Thyroid gland (tissue), 4 donors: Measurements from ENCODE around the gene ST3GAL3. TPM values are rescaled to one million over a fixed set of nuclear protein-coding genes. Genes with fewer than 3 reads are reported as not detected.

Experiments used
- DNase-seq, 2 donors: peaks; one replicate each; pipeline ENCODE4 v3.0.0-alpha.2; 2019
- H3K27ac ChIP-seq, 3 donors: fragments of 200-600 bp; sonication (generic); 1 replicate in 2 of 3; 2 replicates in 1 of 3; pipeline ENCODE4 v1.5.1; 2016 to 2019; ENCODE audit warnings: mild to moderate bottlenecking in 1 of 3, moderate library complexity in 1 of 3
- H3K27me3 ChIP-seq: fragments of 200-600 bp; sonication (generic); one replicate; pipeline ENCODE4 v1.5.1; 2019
- H3K36me3 ChIP-seq, 2 donors: fragments of 200-600 bp; sonication (generic); one replicate each; pipeline ENCODE4 v1.5.1; 2016 to 2019
- H3K4me1 ChIP-seq, 2 donors: fragments of 200-600 bp; sonication (generic); one replicate each; pipeline ENCODE4 v1.5.1; 2017 to 2019
- H3K4me3 ChIP-seq, 3 donors: fragments of 200-600 bp; sonication (generic); replicated peaks in 1 of 3; 1 replicate in 2 of 3; 2 replicates in 1 of 3; pipeline ENCODE4 v1.5.1; 2016; ENCODE audit warnings: mild to moderate bottlenecking in 1 of 3
- H3K9me3 ChIP-seq: fragments of 200-600 bp; sonication (generic); one replicate; pipeline ENCODE4 v1.5.1; 2017
- CTCF ChIP-seq, 6 experiments: fragments of 200-600 bp in 3 of 6; fragments of 450-650 bp in 3 of 6; sonication (generic) in 3 of 6; IDR thresholded peaks; one replicate each; pipeline ENCODE4 v1.5.1; 2016 to 2019; ENCODE audit warnings: antibody characterized with exemption in 6 of 6, mild to moderate bottlenecking in 2 of 6, inconsistent platforms in 1 of 6, moderate library complexity in 1 of 6
- POLR2A ChIP-seq, 2 donors: fragments of 450-650 bp; IDR thresholded peaks; one replicate each; pipeline ENCODE4 v1.6.1; 2017; ENCODE audit warnings: antibody characterized with exemption in 2 of 2, mild to moderate bottlenecking in 2 of 2, moderate library complexity in 1 of 2
- WGBS, 2 donors: methylation state at CpG; one replicate each; pipeline ENCODE4 v1.1.5; 2017; 5-methylcytosine and 5-hydroxymethylcytosine counted together
- intact Hi-C: fragments of 100-400 bp; cut with DNase I; formaldehyde crosslinking; loops from one replicate; pipeline ENCODE4 v1.15.1; 2023
- total RNA-seq, 4 donors: library from RNA; depleted of rRNA; stranded (reverse); fragments of >200 nt; gene quantifications; one replicate each; pipeline ENCODE4 v1.2.3, GENCODE V29; 2016

Gene ST3GAL3
- total RNA-seq, 4 donors from 2014 or later: 12.1 to 17.7 (median 14.3) TPM

- Histone ChIP-seq H3K27me3 (no peaks in the 10 kb centered on the region), H3K9me3 (no peaks in the 10 kb centered on the region), H3K36me3 (no peaks in the 10 kb centered on the region), H3K27ac (no peak overlapping the region), H3K4me3 (no peak overlapping the region), H3K4me1 (no peaks in the 10 kb centered on the region)
- 74 to 96% methylated on average over 5 of the region's 5 CpGs for WGBS, 2 donors
- TF ChIP-seq CTCF (IDR thresholded peaks at IDR 0.05) (no peak), POLR2A (IDR thresholded peaks at IDR 0.05) (no peak)
- no peak for DNase-seq
- intact Hi-C loops: no loop called here
Measured at GRCh38 chr1:43821471-43821870, 114.1 kb downstream of the ST3GAL3 start.

- Histone ChIP-seq H3K27ac (no peak overlapping the region), H3K4me3 (no peak overlapping the region), H3K27me3 (no peaks in the 10 kb centered on the region), H3K36me3 (no peaks in the 10 kb centered on the region), H3K9me3 (no peaks in the 10 kb centered on the region), H3K4me1 (no peaks in the 10 kb centered on the region)
- intact Hi-C loops: no loop called here
- DNase-seq: no peak
- TF ChIP-seq CTCF (IDR thresholded peaks at IDR 0.05): no peak
- TF ChIP-seq POLR2A (IDR thresholded peaks at IDR 0.05): no peak
- 69 to 77% methylated on average over 3 of the region's 3 CpGs for WGBS, 2 donors
Measured at GRCh38 chr1:43822040-43822690, 114.8 kb downstream of the ST3GAL3 start.

GRCh38 chr1:43824795-43825194 lies 117.5 kb downstream of the ST3GAL3 start:
- 100% methylated on average over 1 of the region's 1 CpG for WGBS, 2 donors
- TF ChIP-seq CTCF (IDR thresholded peaks at IDR 0.05): no peak
- TF ChIP-seq POLR2A (IDR thresholded peaks at IDR 0.05): no peak
- Histone ChIP-seq H3K4me1 (no peaks in the 10 kb centered on the region), H3K9me3 (no peaks in the 10 kb centered on the region), H3K4me3 (no peak overlapping the region), H3K36me3 (no peaks in the 10 kb centered on the region), H3K27ac (no peak overlapping the region), H3K27me3 (no peaks in the 10 kb centered on the region)
- DNase-seq: no peak
- intact Hi-C loops: no loop called here

- H3K27me3 ChIP-seq: no peaks in the 10 kb centered on the region
- no peak overlapping the region for H3K27ac ChIP-seq
- H3K36me3 ChIP-seq: no peaks in the 10 kb centered on the region
- no peaks in the 10 kb centered on the region for H3K4me1 ChIP-seq
- H3K9me3 ChIP-seq: no peaks in the 10 kb centered on the region
- DNase-seq: no peak
- H3K4me3 ChIP-seq: no peak overlapping the region
- intact Hi-C loops: no loop called here
- 91 to 100% methylated on average over 1 of the region's 1 CpG for WGBS, 2 donors
- TF ChIP-seq CTCF (IDR thresholded peaks at IDR 0.05): no peak
- no peak for TF ChIP-seq POLR2A (IDR thresholded peaks at IDR 0.05)
Measured at GRCh38 chr1:43828574-43828973, 121.2 kb downstream of the ST3GAL3 start.

- DNase-seq: no peak
- TF ChIP-seq CTCF (IDR thresholded peaks at IDR 0.05): no peak
- no peak for TF ChIP-seq POLR2A (IDR thresholded peaks at IDR 0.05)
- no peak overlapping the region for H3K4me3 ChIP-seq
- no peak overlapping the region for H3K27ac ChIP-seq
- no peaks in the 10 kb centered on the region for H3K9me3 ChIP-seq
- H3K27me3 ChIP-seq: no peaks in the 10 kb centered on the region
- H3K4me1 ChIP-seq: no peaks in the 10 kb centered on the region
- intact Hi-C loops: no loop called here
- no peaks in the 10 kb centered on the region for H3K36me3 ChIP-seq
Measured at GRCh38 chr1:43830802-43831201, 123.5 kb downstream of the ST3GAL3 start.
